Ishikawa (cell line): ENCODE results near the gene IL2RA.

Experiments used
- CEBPB ChIP-seq: IDR thresholded peaks from 2 replicates; pipeline ENCODE4 v1.6.1; 2012
- CREB1 ChIP-seq: IDR thresholded peaks from 2 replicates; pipeline ENCODE4 v1.6.1; 2012; ENCODE audit warnings: low read depth
- EGR1 ChIP-seq: IDR thresholded peaks from 2 replicates; pipeline ENCODE4 v1.6.1; 2012
- EP300 ChIP-seq: IDR thresholded peaks from 2 replicates; pipeline ENCODE4 v1.6.1; 2012; ENCODE audit warnings: borderline replicate concordance
- FOXM1 ChIP-seq: IDR thresholded peaks from 2 replicates; pipeline ENCODE4 v1.6.1; 2012; ENCODE audit warnings: low read depth, borderline replicate concordance
- NFIC ChIP-seq: IDR thresholded peaks from 2 replicates; pipeline ENCODE4 v1.6.1; 2012
- RAD21 ChIP-seq: IDR thresholded peaks from 2 replicates; pipeline ENCODE4 v1.6.1; 2012; ENCODE audit warnings: low read depth
- TAF1 ChIP-seq: IDR thresholded peaks from 2 replicates; pipeline ENCODE4 v1.6.1; 2012; ENCODE audit warnings: low read depth, mild to moderate bottlenecking
- TCF12 ChIP-seq: IDR thresholded peaks from 2 replicates; pipeline ENCODE4 v1.6.1; 2012; ENCODE audit warnings: low read depth
- TEAD4 ChIP-seq: IDR thresholded peaks from 2 replicates; pipeline ENCODE4 v1.6.1; 2012
- USF1 ChIP-seq: IDR thresholded peaks from 2 replicates; pipeline ENCODE4 v1.6.1; 2012
- YY1 ChIP-seq: IDR thresholded peaks from 2 replicates; pipeline ENCODE4 v1.6.1; 2012; ENCODE audit warnings: low read depth
- ZBTB7A ChIP-seq: IDR thresholded peaks from 2 replicates; pipeline ENCODE4 v1.6.1; 2012; ENCODE audit warnings: low read depth
- TF ChIP-seq, protein P1 (sequence below): IDR thresholded peaks from 2 replicates; pipeline ENCODE4 v1.6.1; 2012; ENCODE audit warnings: low read depth, mild to moderate bottlenecking
- TF ChIP-seq, protein P2 (sequence below): IDR thresholded peaks from 2 replicates; pipeline ENCODE4 v1.6.1; 2012

The IL2RA gene

GRCh38 chr10:6030940-6031339, 31.2 kb downstream of the IL2RA start:
- no peak for TF ChIP-seq CEBPB
- TF ChIP-seq, protein P1, sequence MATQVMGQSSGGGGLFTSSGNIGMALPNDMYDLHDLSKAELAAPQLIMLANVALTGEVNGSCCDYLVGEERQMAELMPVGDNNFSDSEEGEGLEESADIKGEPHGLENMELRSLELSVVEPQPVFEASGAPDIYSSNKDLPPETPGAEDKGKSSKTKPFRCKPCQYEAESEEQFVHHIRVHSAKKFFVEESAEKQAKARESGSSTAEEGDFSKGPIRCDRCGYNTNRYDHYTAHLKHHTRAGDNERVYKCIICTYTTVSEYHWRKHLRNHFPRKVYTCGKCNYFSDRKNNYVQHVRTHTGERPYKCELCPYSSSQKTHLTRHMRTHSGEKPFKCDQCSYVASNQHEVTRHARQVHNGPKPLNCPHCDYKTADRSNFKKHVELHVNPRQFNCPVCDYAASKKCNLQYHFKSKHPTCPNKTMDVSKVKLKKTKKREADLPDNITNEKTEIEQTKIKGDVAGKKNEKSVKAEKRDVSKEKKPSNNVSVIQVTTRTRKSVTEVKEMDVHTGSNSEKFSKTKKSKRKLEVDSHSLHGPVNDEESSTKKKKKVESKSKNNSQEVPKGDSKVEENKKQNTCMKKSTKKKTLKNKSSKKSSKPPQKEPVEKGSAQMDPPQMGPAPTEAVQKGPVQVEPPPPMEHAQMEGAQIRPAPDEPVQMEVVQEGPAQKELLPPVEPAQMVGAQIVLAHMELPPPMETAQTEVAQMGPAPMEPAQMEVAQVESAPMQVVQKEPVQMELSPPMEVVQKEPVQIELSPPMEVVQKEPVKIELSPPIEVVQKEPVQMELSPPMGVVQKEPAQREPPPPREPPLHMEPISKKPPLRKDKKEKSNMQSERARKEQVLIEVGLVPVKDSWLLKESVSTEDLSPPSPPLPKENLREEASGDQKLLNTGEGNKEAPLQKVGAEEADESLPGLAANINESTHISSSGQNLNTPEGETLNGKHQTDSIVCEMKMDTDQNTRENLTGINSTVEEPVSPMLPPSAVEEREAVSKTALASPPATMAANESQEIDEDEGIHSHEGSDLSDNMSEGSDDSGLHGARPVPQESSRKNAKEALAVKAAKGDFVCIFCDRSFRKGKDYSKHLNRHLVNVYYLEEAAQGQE = no peak
- TF ChIP-seq EP300 = no peak
- no peak for TF ChIP-seq YY1
- no peak for TF ChIP-seq TEAD4
- no peak for TF ChIP-seq NFIC
- TF ChIP-seq CREB1 = no peak
- no peak for TF ChIP-seq TCF12
- TF ChIP-seq TAF1 = no peak
- TF ChIP-seq, protein P2, sequence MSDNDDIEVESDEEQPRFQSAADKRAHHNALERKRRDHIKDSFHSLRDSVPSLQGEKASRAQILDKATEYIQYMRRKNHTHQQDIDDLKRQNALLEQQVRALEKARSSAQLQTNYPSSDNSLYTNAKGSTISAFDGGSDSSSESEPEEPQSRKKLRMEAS = no peak
- no peak for TF ChIP-seq ZBTB7A
- no peak for TF ChIP-seq USF1
- no peak for TF ChIP-seq EGR1
- no peak for TF ChIP-seq FOXM1
- no peak for TF ChIP-seq RAD21

DNA sequence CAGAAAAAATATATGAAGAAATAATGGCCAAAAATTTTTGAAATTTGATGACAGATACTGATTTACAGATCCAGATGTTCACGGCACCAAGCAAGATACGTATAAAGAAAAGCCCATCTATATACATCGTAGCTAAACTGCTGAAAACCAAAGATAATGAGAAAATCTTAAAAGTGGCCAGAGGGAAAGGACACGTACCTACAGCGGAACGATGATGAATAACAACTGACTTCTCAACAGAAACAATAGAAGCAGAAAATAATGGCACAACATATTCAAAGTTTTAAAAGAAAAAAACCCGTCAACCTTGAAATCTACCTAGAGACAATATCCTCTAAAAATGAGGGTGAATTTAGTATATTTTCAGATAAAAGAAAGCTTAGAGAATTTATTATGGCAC, 31.9 kb downstream of the IL2RA start:
- no peak for TF ChIP-seq NFIC

GRCh38 chr10:6027929-6028328, 34.2 kb downstream of the IL2RA start:
- TF ChIP-seq RAD21 (no peak), TEAD4 (no peak)
- TF ChIP-seq, protein P2 = no peak

DNA sequence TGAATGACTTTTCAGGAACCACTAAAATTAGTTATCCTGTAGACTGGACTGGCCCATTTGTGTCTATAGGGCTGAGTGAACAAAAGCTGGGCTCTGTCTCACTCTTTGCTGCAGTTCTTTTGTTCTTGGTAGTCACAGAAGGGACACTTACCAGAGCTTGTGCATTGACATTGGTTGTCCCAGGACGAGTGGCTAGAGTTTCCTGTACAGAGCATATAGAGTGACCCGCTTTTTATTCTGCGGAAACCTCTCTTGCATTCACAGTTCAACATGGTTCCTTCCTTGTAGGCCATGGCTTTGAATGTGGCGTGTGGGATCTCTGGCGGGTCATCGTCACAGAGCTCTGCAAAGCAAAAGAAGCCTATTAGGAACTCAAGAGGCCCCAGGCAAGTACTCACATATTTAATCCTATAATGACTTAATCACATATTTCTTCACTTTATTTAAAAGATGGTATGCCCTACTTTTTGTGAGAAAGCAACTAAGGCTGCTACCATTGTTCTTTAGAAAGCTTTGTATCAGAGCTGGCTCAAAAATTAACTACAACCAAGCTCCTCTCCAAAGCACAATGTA, 36.4 kb downstream of the IL2RA start:
- TF ChIP-seq YY1 (no peak), CEBPB (no peak), NFIC (no peak), EGR1 (no peak), FOXM1 (no peak), RAD21 (no peak), USF1 (no peak)

DNA sequence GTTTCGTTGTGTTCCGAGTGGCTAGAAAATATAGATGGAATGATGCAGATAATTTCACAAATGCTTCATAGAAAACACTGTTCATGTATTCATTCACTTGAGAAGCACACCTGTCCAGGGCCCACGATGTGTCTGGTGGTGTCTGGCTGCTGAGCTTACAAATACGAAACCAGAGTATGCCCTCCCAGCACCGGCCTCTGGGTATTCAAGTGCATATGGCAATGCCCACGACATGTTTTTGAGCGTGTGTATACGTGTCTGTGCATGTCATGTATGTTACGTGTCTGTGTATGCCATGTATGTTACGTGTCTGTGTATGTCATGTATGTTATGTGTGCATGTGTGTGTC, 37.9 kb downstream of the IL2RA start:
- TF ChIP-seq TAF1 (no peak), USF1 (no peak), NFIC (no peak), TEAD4 (no peak), ZBTB7A (no peak), EGR1 (no peak), CEBPB (no peak), RAD21 (no peak), CREB1 (no peak), EP300 (no peak), YY1 (no peak), TCF12 (no peak), FOXM1 (no peak)
- TF ChIP-seq, protein P2 = no peak
- TF ChIP-seq, protein P1 = no peak

- TF ChIP-seq CEBPB (no peak), RAD21 (no peak), NFIC (no peak), ZBTB7A (no peak)
Observed at GRCh38 chr10:6023661-6024333, 38.4 kb downstream of the IL2RA start.
